KMS-11 (cell line): ENCODE measurements around the gene PIK3CD.

Source experiments
- H2AFZ ChIP-seq: fragments of 200-600 bp; sonication (generic); 2 replicates; pipeline ENCODE4 v1.6.1; 2016; ENCODE audit warnings: antibody characterized with exemption, mixed run types, low read depth
- H3K27ac ChIP-seq: fragments of 200-600 bp; sonication (generic); 2 replicates; pipeline ENCODE4 v1.6.1; 2016; ENCODE audit warnings: mild to moderate bottlenecking, mixed run types
- H3K27me3 ChIP-seq: fragments of 200-600 bp; sonication (generic); 2 replicates; pipeline ENCODE4 v1.6.1; 2017; ENCODE audit warnings: mild to moderate bottlenecking, low read depth, mixed run types, moderate library complexity; ENCODE audit not compliant: insufficient read depth
- H3K36me3 ChIP-seq: fragments of 200-600 bp; sonication (generic); 2 replicates; pipeline ENCODE4 v1.6.1; 2017; ENCODE audit warnings: mild to moderate bottlenecking, mixed run types; ENCODE audit not compliant: insufficient read depth
- H3K4me1 ChIP-seq: fragments of 200-600 bp; sonication (generic); 2 replicates; pipeline ENCODE4 v1.6.1; 2016; ENCODE audit warnings: mild to moderate bottlenecking, low read depth, mixed run types; ENCODE audit not compliant: poor library complexity, severe bottlenecking
- H3K4me2 ChIP-seq: fragments of 200-600 bp; sonication (generic); 2 replicates; pipeline ENCODE4 v1.7.0; 2016; ENCODE audit warnings: mild to moderate bottlenecking, mixed run types
- H3K4me3 ChIP-seq: fragments of 200-600 bp; sonication (generic); IDR thresholded peaks from 2 replicates; pipeline ENCODE4 v1.6.1; 2017; ENCODE audit warnings: low read depth, low read length, mixed read lengths; ENCODE audit not compliant: insufficient read depth
- H3K79me2 ChIP-seq: fragments of 200-600 bp; sonication (generic); 2 replicates; pipeline ENCODE4 v1.6.1; 2016; ENCODE audit warnings: low read depth, mixed run types; ENCODE audit not compliant: insufficient read depth
- H3K9ac ChIP-seq: fragments of 200-600 bp; sonication (generic); 2 replicates; pipeline ENCODE4 v1.6.1; 2016; ENCODE audit warnings: mild to moderate bottlenecking, mixed run types
- H4K20me1 ChIP-seq: fragments of 200-600 bp; sonication (generic); 2 replicates; pipeline ENCODE4 v1.6.1; 2016; ENCODE audit warnings: mild to moderate bottlenecking, mixed run types; ENCODE audit not compliant: insufficient read depth
- CTCF ChIP-seq: fragments of 200-600 bp; sonication (generic); conservative IDR thresholded peaks from 2 replicates; pipeline ENCODE4 v1.6.1; 2017; ENCODE audit warnings: low read depth, mild to moderate bottlenecking, antibody characterized with exemption, low read length, moderate library complexity, mixed read lengths

The PIK3CD gene

GRCh38 chr1:9631613-9632012 is 19.9 kb upstream of the PIK3CD start:
- H3K4me2 ChIP-seq = no peak overlapping the region
- TF ChIP-seq CTCF = no peak

GRCh38 chr1:9633493-9633892 is 18.0 kb upstream of the PIK3CD start:
- Histone ChIP-seq H3K4me3 (no peak overlapping the region), H3K27ac (no peak overlapping the region), H3K4me1 (peaks cover 17% of the 10 kb centered on the region), H3K9ac (no peak overlapping the region), H4K20me1 (no peaks in the 10 kb centered on the region), H3K36me3 (no peaks in the 10 kb centered on the region), H2AFZ (no peak overlapping the region), H3K4me2 (no peak overlapping the region), H3K27me3 (peaks cover 25% of the 10 kb centered on the region; the same call in 1 of the 2 replicates), H3K79me2 (no peaks in the 10 kb centered on the region)
- TF ChIP-seq CTCF = no peak

More at GRCh38 chr1:9631613-9632012, 19.9 kb upstream of the PIK3CD start:
- H3K79me2 ChIP-seq = no peaks in the 10 kb centered on the region
- H3K36me3 ChIP-seq = no peaks in the 10 kb centered on the region
- no peak overlapping the region for H3K4me3 ChIP-seq
- peaks cover 41% of the 10 kb centered on the region for H3K27me3 ChIP-seq
- no peak overlapping the region for H2AFZ ChIP-seq
- no peaks in the 10 kb centered on the region for H4K20me1 ChIP-seq
- no peak overlapping the region for H3K9ac ChIP-seq
- H3K27ac ChIP-seq = no peak overlapping the region
- peaks cover 27% of the 10 kb centered on the region for H3K4me1 ChIP-seq

GRCh38 chr1:9634582-9634981 is 16.9 kb upstream of the PIK3CD start:
- Histone ChIP-seq H3K9ac (no peak overlapping the region), H4K20me1 (no peaks in the 10 kb centered on the region), H3K36me3 (no peaks in the 10 kb centered on the region), H2AFZ (no peak overlapping the region), H3K79me2 (no peaks in the 10 kb centered on the region), H3K4me2 (0 out of 2 replicates have a peak overlapping the region, but pooled peaks have one; percentile 2), H3K4me1 (peaks cover 10% of the 10 kb centered on the region), H3K27ac (no peak overlapping the region), H3K4me3 (no peak overlapping the region), H3K27me3 (peaks cover 22% of the 10 kb centered on the region; the same call in 1 of the 2 replicates)
- TF ChIP-seq CTCF = no peak

GRCh38 chr1:9639227-9639626 is 12.3 kb upstream of the PIK3CD start:
- Histone ChIP-seq H3K36me3 (no peaks in the 10 kb centered on the region), H3K4me1 (peaks cover 8% of the 10 kb centered on the region), H2AFZ (no peak overlapping the region), H3K79me2 (no peaks in the 10 kb centered on the region), H3K27me3 (peaks cover 14% of the 10 kb centered on the region), H3K4me2 (no peak overlapping the region), H3K4me3 (no peak overlapping the region), H3K27ac (no peak overlapping the region), H3K9ac (no peak overlapping the region), H4K20me1 (no peaks in the 10 kb centered on the region)
- no peak for TF ChIP-seq CTCF
